ENCODE measurements around the gene MYH9. TPM values are rescaled to one million over a fixed set of nuclear protein-coding genes. Genes with fewer than 3 reads are reported as not detected.

Gene MYH9
- total RNA-seq, 1 experiment from 2014 or later, result 258 TPM

DNA sequence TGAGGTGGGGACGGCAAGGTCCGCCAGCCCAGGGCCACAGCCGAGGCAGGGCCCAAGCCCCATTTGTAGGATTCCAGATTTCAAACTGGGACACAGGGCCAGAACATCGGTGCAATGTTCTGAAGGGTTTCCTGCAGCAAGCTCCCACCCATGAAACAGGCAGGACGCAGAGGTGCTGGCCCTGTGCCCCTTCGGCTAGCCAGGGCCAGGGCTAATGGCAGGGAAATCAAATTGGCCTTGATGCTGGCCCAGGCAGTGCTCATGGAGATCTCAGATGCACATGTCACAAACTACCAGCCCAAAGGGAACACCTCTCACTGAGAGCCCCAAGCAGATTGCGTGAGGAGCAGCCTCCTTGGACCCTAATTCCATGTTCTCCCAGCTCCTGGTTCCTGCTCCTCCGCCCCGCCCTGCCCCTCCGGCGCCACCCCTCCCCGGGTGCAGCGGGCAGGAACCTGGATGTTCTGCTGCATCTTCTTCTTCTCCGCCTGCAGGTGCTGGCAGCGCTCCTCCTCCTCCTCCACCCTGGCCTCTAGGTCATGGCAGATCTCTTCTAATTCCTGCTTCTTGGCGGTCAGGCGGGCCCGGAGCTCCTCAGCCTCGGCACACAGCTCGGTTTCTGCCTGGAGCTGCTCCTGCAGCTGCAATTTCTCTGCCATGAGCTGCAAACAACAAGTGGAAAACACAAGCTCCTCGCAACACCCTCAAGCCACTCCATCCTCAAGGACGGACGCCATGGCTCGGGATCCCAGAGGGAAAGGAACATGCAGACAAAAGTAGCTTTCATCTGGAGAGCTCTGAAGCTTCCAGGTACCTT is 87.2 kb downstream of the MYH9 start:
- POLR2A ChIA-PET, result interaction anchor here (0.5 to 1.1 kb wide), 2 partner anchors 70 to 175 kb away, joined by 3 to 7 read pairs; no protein-coding TSS in a partner anchor
- Histone ChIP-seq H3K36me3 (ENCODE audit: control insufficient read depth in 1 of 2, insufficient read depth in 2 of 2, low read length in 2 of 2) (peaks cover 60 to 67% of the 10 kb centered on the region in 2 experiments), H3K27ac (ENCODE audit: low read depth, low read length) (no peak overlapping the region), H2AFZ (ENCODE audit: low read depth, low read length, poor library complexity, severe bottlenecking) (no peak overlapping the region), H3K27me3 (ENCODE audit: insufficient read depth, low read length) (no peaks in the 10 kb centered on the region), H3K9me2 (ENCODE audit: insufficient read depth) (no peaks in the 10 kb centered on the region), H3K4me1 (ENCODE audit: control insufficient read depth in 1 of 2, insufficient read depth in 2 of 2, low read length in 2 of 2) (no peaks in the 10 kb centered on the region), H3K9ac (ENCODE audit: low read length) (no peak overlapping the region), H3K4me3 (replicated peaks in 1 of 2; ENCODE audit: low read depth in 1 of 2, low read length in 2 of 2) (no peak overlapping the region), H3K9me3 (ENCODE audit: control insufficient read depth in 1 of 2, insufficient read depth in 1 of 2, low read depth in 1 of 2, low read length in 2 of 2) (no peaks in the 10 kb centered on the region), H3K79me2 (ENCODE audit: insufficient read depth, low read length) (peaks cover 5% of the 10 kb centered on the region; the same call in 1 of the 2 replicates), H4K20me1 (ENCODE audit: insufficient read depth) (no peaks in the 10 kb centered on the region; the same call in 1 of the 2 replicates), H3K4me2 (ENCODE audit: low read length) (no peak overlapping the region)
- ATAC-seq (no peak), DNase-seq (ENCODE audit: low read depth, low spot score) (no peak)
- intact Hi-C loops (cut with micrococcal nuclease), result loop anchor here (1.0 kb wide), 1 partner anchor 170 kb away; no protein-coding TSS in a partner anchor
- TF ChIP-seq ELF1 (IDR thresholded peaks at IDR 0.05; ENCODE audit: borderline replicate concordance, low read depth) (no peak), POLR2A (IDR thresholded peaks at IDR 0.05; ENCODE audit: borderline replicate concordance, extremely low read depth, insufficient read depth, insufficient read length) (no peak), POLR2AphosphoS5 (IDR thresholded peaks at IDR 0.05; ENCODE audit: low read depth, low read length) (no peak), FOSL1 (IDR thresholded peaks at IDR 0.05; ENCODE audit: low read depth) (no peak), YY1 (IDR thresholded peaks at IDR 0.05; ENCODE audit: extremely low read depth, insufficient replicate concordance, low read depth, low read length) (no peak), EZH2 (IDR thresholded peaks at IDR 0.05) (no peak), SRF (IDR thresholded peaks at IDR 0.05; ENCODE audit: low read depth) (no peak), ZNF274 (IDR thresholded peaks at IDR 0.05; ENCODE audit: low read depth, low read length) (no peak), SP1 (IDR thresholded peaks at IDR 0.05; ENCODE audit: low read depth) (no peak), JUND (IDR thresholded peaks at IDR 0.05) (no peak), CEBPB (IDR thresholded peaks at IDR 0.05; ENCODE audit: low read depth) (no peak), EGR1 (IDR thresholded peaks at IDR 0.05; ENCODE audit: low read depth) (no peak)
- TF ChIP-seq, protein P1, sequence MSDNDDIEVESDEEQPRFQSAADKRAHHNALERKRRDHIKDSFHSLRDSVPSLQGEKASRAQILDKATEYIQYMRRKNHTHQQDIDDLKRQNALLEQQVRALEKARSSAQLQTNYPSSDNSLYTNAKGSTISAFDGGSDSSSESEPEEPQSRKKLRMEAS (IDR thresholded peaks at IDR 0.05), result no peak
- TF ChIP-seq, protein P2, sequence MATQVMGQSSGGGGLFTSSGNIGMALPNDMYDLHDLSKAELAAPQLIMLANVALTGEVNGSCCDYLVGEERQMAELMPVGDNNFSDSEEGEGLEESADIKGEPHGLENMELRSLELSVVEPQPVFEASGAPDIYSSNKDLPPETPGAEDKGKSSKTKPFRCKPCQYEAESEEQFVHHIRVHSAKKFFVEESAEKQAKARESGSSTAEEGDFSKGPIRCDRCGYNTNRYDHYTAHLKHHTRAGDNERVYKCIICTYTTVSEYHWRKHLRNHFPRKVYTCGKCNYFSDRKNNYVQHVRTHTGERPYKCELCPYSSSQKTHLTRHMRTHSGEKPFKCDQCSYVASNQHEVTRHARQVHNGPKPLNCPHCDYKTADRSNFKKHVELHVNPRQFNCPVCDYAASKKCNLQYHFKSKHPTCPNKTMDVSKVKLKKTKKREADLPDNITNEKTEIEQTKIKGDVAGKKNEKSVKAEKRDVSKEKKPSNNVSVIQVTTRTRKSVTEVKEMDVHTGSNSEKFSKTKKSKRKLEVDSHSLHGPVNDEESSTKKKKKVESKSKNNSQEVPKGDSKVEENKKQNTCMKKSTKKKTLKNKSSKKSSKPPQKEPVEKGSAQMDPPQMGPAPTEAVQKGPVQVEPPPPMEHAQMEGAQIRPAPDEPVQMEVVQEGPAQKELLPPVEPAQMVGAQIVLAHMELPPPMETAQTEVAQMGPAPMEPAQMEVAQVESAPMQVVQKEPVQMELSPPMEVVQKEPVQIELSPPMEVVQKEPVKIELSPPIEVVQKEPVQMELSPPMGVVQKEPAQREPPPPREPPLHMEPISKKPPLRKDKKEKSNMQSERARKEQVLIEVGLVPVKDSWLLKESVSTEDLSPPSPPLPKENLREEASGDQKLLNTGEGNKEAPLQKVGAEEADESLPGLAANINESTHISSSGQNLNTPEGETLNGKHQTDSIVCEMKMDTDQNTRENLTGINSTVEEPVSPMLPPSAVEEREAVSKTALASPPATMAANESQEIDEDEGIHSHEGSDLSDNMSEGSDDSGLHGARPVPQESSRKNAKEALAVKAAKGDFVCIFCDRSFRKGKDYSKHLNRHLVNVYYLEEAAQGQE (IDR thresholded peaks at IDR 0.05; ENCODE audit: low read depth), result no peak
- TF ChIP-seq, protein P3, sequence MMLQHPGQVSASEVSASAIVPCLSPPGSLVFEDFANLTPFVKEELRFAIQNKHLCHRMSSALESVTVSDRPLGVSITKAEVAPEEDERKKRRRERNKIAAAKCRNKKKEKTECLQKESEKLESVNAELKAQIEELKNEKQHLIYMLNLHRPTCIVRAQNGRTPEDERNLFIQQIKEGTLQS (IDR thresholded peaks at IDR 0.05), result no peak
- TF ChIP-seq, protein P4, sequence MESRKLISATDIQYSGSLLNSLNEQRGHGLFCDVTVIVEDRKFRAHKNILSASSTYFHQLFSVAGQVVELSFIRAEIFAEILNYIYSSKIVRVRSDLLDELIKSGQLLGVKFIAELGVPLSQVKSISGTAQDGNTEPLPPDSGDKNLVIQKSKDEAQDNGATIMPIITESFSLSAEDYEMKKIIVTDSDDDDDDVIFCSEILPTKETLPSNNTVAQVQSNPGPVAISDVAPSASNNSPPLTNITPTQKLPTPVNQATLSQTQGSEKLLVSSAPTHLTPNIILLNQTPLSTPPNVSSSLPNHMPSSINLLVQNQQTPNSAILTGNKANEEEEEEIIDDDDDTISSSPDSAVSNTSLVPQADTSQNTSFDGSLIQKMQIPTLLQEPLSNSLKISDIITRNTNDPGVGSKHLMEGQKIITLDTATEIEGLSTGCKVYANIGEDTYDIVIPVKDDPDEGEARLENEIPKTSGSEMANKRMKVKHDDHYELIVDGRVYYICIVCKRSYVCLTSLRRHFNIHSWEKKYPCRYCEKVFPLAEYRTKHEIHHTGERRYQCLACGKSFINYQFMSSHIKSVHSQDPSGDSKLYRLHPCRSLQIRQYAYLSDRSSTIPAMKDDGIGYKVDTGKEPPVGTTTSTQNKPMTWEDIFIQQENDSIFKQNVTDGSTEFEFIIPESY (IDR thresholded peaks at IDR 0.05; ENCODE audit: extremely low read depth, insufficient replicate concordance, low read length), result no peak
- CTCF ChIA-PET, result interaction anchor here (0.7 to 3.8 kb wide), 8 partner anchors 9 to 473 kb away, joined by 3 to 28 read pairs (median 4); no protein-coding TSS in a partner anchor
- RAD21 ChIA-PET (ENCODE audit: low non-redundant PET in 1 of 2, low total read pairs in 2 of 2, uncharacterized antibody in 2 of 2, unreplicated experiment in 2 of 2), result interaction anchor here (0.9 to 2.1 kb wide), 4 partner anchors 168 to 186 kb away, joined by 3 to 16 read pairs (median 7); no protein-coding TSS in a partner anchor
- BruUV-seq (replicated peaks), result no TSS peak

Data from HCT116 (cell line).